H1 (cell line): Measurements from ENCODE around the gene ARID5B. TPM values are rescaled to one million over a fixed set of nuclear protein-coding genes. Genes with fewer than 3 reads are reported as not detected.

ENCODE experiments used
- BACH1 ChIP-seq: IDR thresholded peaks from 2 replicates; pipeline ENCODE4 v1.6.1; 2012; ENCODE audit warnings: low read length, improper control_type of control experiment
- CHD2 ChIP-seq: IDR thresholded peaks from 2 replicates; pipeline ENCODE4 v1.6.1; 2012; ENCODE audit warnings: low read length, improper control_type of control experiment
- CHD7 ChIP-seq: fragments of 300-600 bp; sonication (generic); IDR thresholded peaks from 2 replicates; pipeline ENCODE4 v1.7.1; 2012; ENCODE audit warnings: low read length, moderate library complexity, mild to moderate bottlenecking, inconsistent platforms; ENCODE audit not compliant: insufficient replicate concordance
- FOSL1 ChIP-seq: IDR thresholded peaks from 2 replicates; pipeline ENCODE4 v1.6.1; 2011; ENCODE audit warnings: mild to moderate bottlenecking, low read depth, low read length, moderate library complexity; ENCODE audit not compliant: insufficient read depth
- GTF2F1 ChIP-seq: IDR thresholded peaks from 2 replicates; pipeline ENCODE4 v1.6.1; 2012; ENCODE audit warnings: low read depth, low read length, improper control_type of control experiment, borderline replicate concordance
- KDM1A ChIP-seq: fragments of 200-600, 300-600 bp; sonication (generic); IDR thresholded peaks from 2 replicates; pipeline ENCODE4 v1.7.1; 2016; ENCODE audit warnings: mild to moderate bottlenecking, low read length, borderline replicate concordance
- PHF8 ChIP-seq: fragments of 200-600 bp; sonication (generic); conservative IDR thresholded peaks from 2 replicates; pipeline ENCODE4 v1.7.1; 2012; ENCODE audit warnings: low read depth, mild to moderate bottlenecking, inconsistent platforms, low read length, moderate library complexity
- SAP30 ChIP-seq: fragments of 300-600 bp; sonication (generic); IDR thresholded peaks from 2 replicates; pipeline ENCODE4 v1.7.1; 2012; ENCODE audit warnings: low read length, moderate library complexity, mild to moderate bottlenecking, inconsistent platforms; ENCODE audit not compliant: insufficient read depth, insufficient replicate concordance
- SIX5 ChIP-seq: IDR thresholded peaks from 2 replicates; pipeline ENCODE4 v1.6.1; 2011; ENCODE audit warnings: mild to moderate bottlenecking, low read depth, low read length
- SP2 ChIP-seq: IDR thresholded peaks from 2 replicates; pipeline ENCODE4 v1.6.1; 2012; ENCODE audit warnings: mild to moderate bottlenecking, low read length, inconsistent platforms
- SP4 ChIP-seq: IDR thresholded peaks from 2 replicates; pipeline ENCODE4 v1.6.1; 2012; ENCODE audit warnings: low read length, inconsistent platforms
- polyA plus RNA-seq, 7 experiments: library from polyadenylated mRNA; depleted of rRNA in 3 of 7; stranded (reverse) in 5 of 7; unstranded in 2 of 7; fragments of >200 nt in 5 of 7; fragments of 200-250 nt in 2 of 7; gene quantifications; 1 replicate in 5 of 7; 2 replicates in 1 of 7; 4 replicates in 1 of 7; pipeline versions ENCODE4 v1.2.1 to v1.2.3, GENCODE V29; 2011 to 2013; ENCODE audit warnings: missing spikeins in 2 of 7, mixed read lengths in 2 of 7
- total RNA-seq: library from RNA; stranded (reverse); fragmentation: NEBNext Ultra II Directional; extraction: Animal tissue kit (Norgen Biotek cat#: 25700); gene quantifications from 2 replicates; pipeline ENCODE4 v1.2.1, GENCODE V29; 2021

The ARID5B gene
- total and polyA plus RNA-seq, 2 of the 8 experiments (the other 6 are each of a cell fraction or from before 2014, with no cell fraction given) = 0.21 to 1.1 TPM

- TF ChIP-seq CHD7 (no peak), SP4 (no peak), SP2 (no peak), PHF8 (no peak), GTF2F1 (no peak), SIX5 (no peak), CHD2 (no peak), KDM1A (no peak), SAP30 (no peak), BACH1 (no peak), FOSL1 (no peak)
These were observed 4.5 kb downstream of the ARID5B start (continued) for GRCh38 chr10:61905837-61906561.
